GM12878 (cell line): Measurements from ENCODE around the gene ABHD18. TPM values are rescaled to one million over a fixed set of nuclear protein-coding genes. Genes with fewer than 3 reads are reported as not detected.

Experiments used
- ATAC-seq: fragments of 200-7000 bp; cut with Tn5 transposase; 3 replicates; pipeline ENCODE4 v1.9.1; 2020; ENCODE audit warnings: mild to moderate bottlenecking, moderate library complexity
- BruUV-seq: library from RNA; stranded (reverse); fragments of 400-500 nt; replicated peaks from 2 replicates; lab custom pipeline; 2021; lab: Mats Ljungman, UMichigan
- CTCF ChIA-PET: fragments of 300-600 bp; sonication (Branson Sonifier 250); formaldehyde crosslinking; extraction: SDS; loops from one replicate; lab custom pipeline; 2021; ENCODE audit warnings: inconsistent platforms; lab: Yijun Ruan, JAX
- POLR2A ChIA-PET: fragments of 350-600 bp; formaldehyde crosslinking; extraction: SDS; loops from one replicate; lab custom pipeline; 2021; ENCODE audit warnings: inconsistent platforms; lab: Charles Lee
- RAD21 ChIA-PET: fragments of 300-600 bp; sonication (Branson Sonifier 250); formaldehyde crosslinking; loops from one replicate; lab custom pipeline; 2023; ENCODE audit warnings: antibody characterized with exemption; ENCODE audit not compliant: unreplicated experiment; lab: Charles Lee
- SMC1A ChIA-PET: fragments of 300-600 bp; sonication (Branson Sonifier 250); formaldehyde crosslinking; loops from one replicate; lab custom pipeline; 2023; ENCODE audit not compliant: unreplicated experiment, uncharacterized antibody; lab: Charles Lee
- DNase-seq: peaks from one replicate; pipeline ENCODE4 v3.0.0-alpha.2; 2011; ENCODE audit warnings: low read depth, low spot score
- FAIRE-seq: peaks from 3 replicates; lab custom pipeline; 2011; peaks lifted over from hg19 to GRCh38; lab: Jason Lieb, UNC
- H2AFZ ChIP-seq: 2 replicates; pipeline ENCODE4 v1.6.0; 2011; ENCODE audit warnings: low read depth, low read length, control low read depth; ENCODE audit not compliant: control insufficient read depth
- H3K27ac ChIP-seq: 2 replicates; pipeline ENCODE4 v1.5.1; 2011; ENCODE audit warnings: control low read depth; ENCODE audit not compliant: control insufficient read depth, insufficient read depth
- H3K27me3 ChIP-seq, 2 experiments: replicated peaks in 1 of 2; 2 replicates each; pipeline versions ENCODE4 v1.6.0 to v1.6.1; 2011; ENCODE audit warnings: low read length in 1 of 2; ENCODE audit not compliant: control insufficient read depth in 2 of 2, insufficient read depth in 2 of 2
- H3K36me3 ChIP-seq, 2 experiments: 2 replicates each; pipeline ENCODE4 v1.5.1; 2011; ENCODE audit warnings: low read length in 1 of 2; ENCODE audit not compliant: control insufficient read depth in 2 of 2, insufficient read depth in 2 of 2
- H3K4me1 ChIP-seq: 2 replicates; pipeline ENCODE4 v1.6.1; 2011; ENCODE audit warnings: mild to moderate bottlenecking, low read length, moderate library complexity, mixed read lengths; ENCODE audit not compliant: control insufficient read depth, insufficient read depth
- H3K4me2 ChIP-seq: 2 replicates; pipeline ENCODE4 v1.6.0; 2011; ENCODE audit warnings: control low read depth; ENCODE audit not compliant: control insufficient read depth, insufficient read depth
- H3K4me3 ChIP-seq: fragments of 200-600 bp; sonication (generic); 2 replicates; pipeline ENCODE4 v1.5.1; 2016
- H3K79me2 ChIP-seq: 2 replicates; pipeline ENCODE4 v1.6.0; 2011; ENCODE audit warnings: low read length; ENCODE audit not compliant: control insufficient read depth, insufficient read depth
- H3K9ac ChIP-seq: 2 replicates; pipeline ENCODE4 v1.8.0; 2011; ENCODE audit warnings: low read length, control low read depth, mixed read lengths; ENCODE audit not compliant: control insufficient read depth, insufficient read depth
- H3K9me3 ChIP-seq: replicated peaks from 3 replicates; pipeline ENCODE4 v1.5.1; 2011; ENCODE audit warnings: mild to moderate bottlenecking, low read length; ENCODE audit not compliant: control insufficient read depth, insufficient read depth
- H4K20me1 ChIP-seq: 2 replicates; pipeline ENCODE4 v1.6.0; 2011; ENCODE audit not compliant: control insufficient read depth, insufficient read depth
- NBN ChIP-seq: fragments of 450-650 bp; IDR thresholded peaks from 2 replicates; pipeline ENCODE4 v1.6.1; 2016
- RELB ChIP-seq: fragments of 450-650 bp; IDR thresholded peaks from 2 replicates; pipeline ENCODE4 v1.6.1; 2017; ENCODE audit warnings: low read depth, mild to moderate bottlenecking, moderate library complexity
- ZBED1 ChIP-seq: IDR thresholded peaks from 2 replicates; pipeline ENCODE4 v1.6.1; 2016; ENCODE audit warnings: borderline replicate concordance
- ZBTB33 ChIP-seq: fragments of 450-650 bp; IDR thresholded peaks from 2 replicates; pipeline ENCODE4 v1.6.1; 2017; ENCODE audit warnings: mild to moderate bottlenecking
- WGBS: methylation state at CpG from one replicate; pipeline ENCODE4 v1.1.6; 2016; ENCODE audit warnings: low lambda C conversion rate; ENCODE audit not compliant: insufficient replicate concordance, insufficient coverage; ENCODE audit errors: missing lambda C conversion rate; 5-methylcytosine and 5-hydroxymethylcytosine counted together
- in situ Hi-C: fragments of 300-500 bp; cut with MboI; formaldehyde crosslinking; loops from 9 replicates; pipeline ENCODE4 v1.14.3; 2018; ENCODE audit warnings: mixed read lengths
- intact Hi-C: fragments of 100-400 bp; cut with micrococcal nuclease; formaldehyde crosslinking; loops from one replicate; pipeline ENCODE4 v1.14.2; 2022; ENCODE audit not compliant: unreplicated experiment
- polyA plus RNA-seq, 11 experiments: library from polyadenylated mRNA; depleted of rRNA in 4 of 11; unstranded in 6 of 11; stranded (reverse) in 5 of 11; fragments of >200 nt; fragmentation: Nextera tagmentation in 4 of 11; fragmentation: Illumina TruSeq in 1 of 11; extraction: Ambion mirVana in 4 of 11; extraction: Trizol in 1 of 11; gene quantifications; 1 replicate in 1 of 11; 2 replicates in 10 of 11; pipeline versions ENCODE4 v1.2.1 to v1.2.3, GENCODE V29; 2011 to 2016; ENCODE audit warnings: inconsistent platforms in 2 of 11, missing spikeins in 2 of 11, low read depth in 1 of 11
- total RNA-seq, 4 experiments: library from RNA; depleted of rRNA in 3 of 4; stranded (reverse); fragments of >200 nt in 3 of 4; fragmentation: Illumina TruSeq in 1 of 4; extraction: Trizol in 1 of 4; gene quantifications; 2 replicates each; pipeline versions ENCODE4 v1.2.1 to v1.2.3, GENCODE V29; 2013 to 2021

Gene ABHD18
- total and polyA plus RNA-seq, 10 of the 15 experiments (the other 5 are each of a cell fraction or from before 2014, with no cell fraction given): 3.4 to 13.5 (median 9.6) TPM

GRCh38 chr4:127920521-127920920, 44.7 kb upstream of the ABHD18 start:
- Histone ChIP-seq H3K27ac (no peak overlapping the region), H3K27me3 (no peaks in the 10 kb centered on the region), H3K36me3 (peaks cover 0 to 8% of the 10 kb centered on the region in 2 experiments; a peak in 2 of 4 replicates), H3K9me3 (no peaks in the 10 kb centered on the region), H3K4me3 (no peak overlapping the region), H3K79me2 (no peaks in the 10 kb centered on the region), H3K4me2 (no peak overlapping the region), H3K4me1 (no peaks in the 10 kb centered on the region), H4K20me1 (no peaks in the 10 kb centered on the region), H2AFZ (no peak overlapping the region), H3K9ac (no peak overlapping the region)
- TF ChIP-seq ZBED1: no peak
- TF ChIP-seq ZBTB33: no peak
- TF ChIP-seq RELB: no peak
- TF ChIP-seq NBN: no peak
- DNase-seq (no peak), ATAC-seq (no peak), FAIRE-seq (no peak)
- ChIA-PET CTCF (no interaction called here), SMC1A (no interaction called here), RAD21 (no interaction called here), POLR2A (no interaction called here)
- in situ Hi-C loops: no loop called here
- intact Hi-C loops: no loop called here
- WGBS: 95% methylated on average over 3 of the region's 3 CpGs
- no TSS peak for BruUV-seq
